ENCODE data around the gene CDH5. TPM values are rescaled to one million over a fixed set of nuclear protein-coding genes. Genes with fewer than 3 reads are reported as not detected.

Gene CDH5
- total and polyA plus RNA-seq, 4 donors: 29.9 to 196 (median 81.1) TPM

GRCh38 chr16:66418165-66418962 lies 51.9 kb downstream of the CDH5 start:
- Histone ChIP-seq H3K9me3 (ENCODE audit: control insufficient read depth in 4 of 4, insufficient read depth in 3 of 4, low read length in 3 of 4) (peaks cover 0 to 5% (median 0%) of the 10 kb centered on the region in 4 donors), H3K4me1 (ENCODE audit: control insufficient read depth in 5 of 5, insufficient read depth in 5 of 5, low read length in 5 of 5) (no peaks in the 10 kb centered on the region), H3K36me3 (ENCODE audit: control insufficient read depth in 4 of 4, insufficient read depth in 4 of 4, low read length in 4 of 4) (no peaks in the 10 kb centered on the region), H3K27ac (ENCODE audit: low read depth in 1 of 2, low read length in 1 of 2) (no peak overlapping the region), H3K27me3 (ENCODE audit: control insufficient read depth in 3 of 3, insufficient read depth in 3 of 3, low read length in 2 of 3) (peaks cover 0 to 3% (median 0%) of the 10 kb centered on the region in 3 donors), H3K4me3 (no peak overlapping the region), H3K9ac (ENCODE audit: insufficient read depth in 1 of 2, low read length in 2 of 2) (no peak overlapping the region)
- ATAC-seq (ENCODE audit: insufficient read depth, low FRiP score) (no peak), DNase-seq (no peak)
- WGBS, 2 donors: 68 to 82% methylated on average over 9 of the region's 9 CpGs
- TF ChIP-seq, protein P1, sequence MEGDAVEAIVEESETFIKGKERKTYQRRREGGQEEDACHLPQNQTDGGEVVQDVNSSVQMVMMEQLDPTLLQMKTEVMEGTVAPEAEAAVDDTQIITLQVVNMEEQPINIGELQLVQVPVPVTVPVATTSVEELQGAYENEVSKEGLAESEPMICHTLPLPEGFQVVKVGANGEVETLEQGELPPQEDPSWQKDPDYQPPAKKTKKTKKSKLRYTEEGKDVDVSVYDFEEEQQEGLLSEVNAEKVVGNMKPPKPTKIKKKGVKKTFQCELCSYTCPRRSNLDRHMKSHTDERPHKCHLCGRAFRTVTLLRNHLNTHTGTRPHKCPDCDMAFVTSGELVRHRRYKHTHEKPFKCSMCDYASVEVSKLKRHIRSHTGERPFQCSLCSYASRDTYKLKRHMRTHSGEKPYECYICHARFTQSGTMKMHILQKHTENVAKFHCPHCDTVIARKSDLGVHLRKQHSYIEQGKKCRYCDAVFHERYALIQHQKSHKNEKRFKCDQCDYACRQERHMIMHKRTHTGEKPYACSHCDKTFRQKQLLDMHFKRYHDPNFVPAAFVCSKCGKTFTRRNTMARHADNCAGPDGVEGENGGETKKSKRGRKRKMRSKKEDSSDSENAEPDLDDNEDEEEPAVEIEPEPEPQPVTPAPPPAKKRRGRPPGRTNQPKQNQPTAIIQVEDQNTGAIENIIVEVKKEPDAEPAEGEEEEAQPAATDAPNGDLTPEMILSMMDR (IDR thresholded peaks at IDR 0.05; ENCODE audit: control extremely low read depth, extremely low read depth): no peak

DNA sequence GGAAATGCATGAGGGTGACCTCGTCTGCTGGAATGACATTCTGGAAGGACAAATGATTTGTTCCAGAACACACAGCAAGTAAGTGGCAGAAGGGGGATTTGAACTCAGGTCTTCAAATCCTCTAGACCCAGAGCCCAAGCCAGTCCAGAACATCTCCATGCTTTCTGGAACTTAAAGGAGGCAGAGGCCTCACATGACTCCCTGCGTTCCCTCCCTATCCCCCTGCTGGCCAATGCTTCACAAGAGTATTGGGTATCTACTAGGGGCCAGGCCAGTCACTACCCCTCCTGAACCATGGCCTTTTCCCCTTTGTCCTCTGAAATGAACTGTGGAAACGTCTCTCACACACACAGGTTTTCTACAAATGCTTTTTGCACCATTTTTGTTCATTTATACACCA lies 53.0 kb downstream of the CDH5 start:
- Histone ChIP-seq H3K36me3 (ENCODE audit: control insufficient read depth in 4 of 4, insufficient read depth in 4 of 4, low read length in 4 of 4) (no peaks in the 10 kb centered on the region), H3K27me3 (ENCODE audit: control insufficient read depth in 3 of 3, insufficient read depth in 3 of 3, low read length in 2 of 3) (peaks cover 0 to 6% (median 0%) of the 10 kb centered on the region in 3 donors), H3K9me3 (ENCODE audit: control insufficient read depth in 4 of 4, insufficient read depth in 3 of 4, low read length in 3 of 4) (peaks cover 0 to 5% (median 0%) of the 10 kb centered on the region in 4 donors), H3K9ac (ENCODE audit: insufficient read depth in 1 of 2, low read length in 2 of 2) (no peak overlapping the region), H3K4me1 (ENCODE audit: control insufficient read depth in 5 of 5, insufficient read depth in 5 of 5, low read length in 5 of 5) (no peaks in the 10 kb centered on the region), H3K4me3 (no peak overlapping the region), H3K27ac (ENCODE audit: low read depth in 1 of 2, low read length in 1 of 2) (no peak overlapping the region)
- WGBS, 2 donors: 62 to 66% methylated on average over 3 of the region's 3 CpGs
- TF ChIP-seq, protein P1 (IDR thresholded peaks at IDR 0.05; ENCODE audit: control extremely low read depth, extremely low read depth): no peak
- DNase-seq: no peak
- ATAC-seq (ENCODE audit: insufficient read depth, low FRiP score): no peak

- TF ChIP-seq, protein P1 (IDR thresholded peaks at IDR 0.05; ENCODE audit: control extremely low read depth, extremely low read depth): no peak
- H3K27ac ChIP-seq (ENCODE audit: low read depth in 1 of 2, low read length in 1 of 2): no peak overlapping the region
- H3K4me1 ChIP-seq (ENCODE audit: control insufficient read depth in 5 of 5, insufficient read depth in 5 of 5, low read length in 5 of 5): no peaks in the 10 kb centered on the region
- peaks cover 0 to 5% (median 0%) of the 10 kb centered on the region in 4 donors for H3K9me3 ChIP-seq (ENCODE audit: control insufficient read depth in 4 of 4, insufficient read depth in 3 of 4, low read length in 3 of 4)
- no peak overlapping the region for H3K4me3 ChIP-seq
- no peaks in the 10 kb centered on the region for H3K36me3 ChIP-seq (ENCODE audit: control insufficient read depth in 4 of 4, insufficient read depth in 4 of 4, low read length in 4 of 4)
- 58 to 65% methylated on average over 1 of the region's 1 CpG for WGBS, 2 donors
- ATAC-seq (ENCODE audit: insufficient read depth, low FRiP score): no peak
- no peak for DNase-seq
- H3K27me3 ChIP-seq (ENCODE audit: control insufficient read depth in 3 of 3, insufficient read depth in 3 of 3, low read length in 2 of 3): peaks cover 0 to 11% (median 0%) of the 10 kb centered on the region in 3 donors
- H3K9ac ChIP-seq (ENCODE audit: insufficient read depth in 1 of 2, low read length in 2 of 2): no peak overlapping the region
Observed at GRCh38 chr16:66420396-66420795, 53.9 kb downstream of the CDH5 start.
